Mesenchymal stem cell (in vitro differentiated cells and primary cell): Measurements from ENCODE around the gene NKX1-2.
A peak's percentile ranks its signal among the peaks of the same experiment; 100 is the strongest.

Source experiments
- DNase-seq: peaks from one replicate; pipeline ENCODE4 v3.0.0-alpha.2; 2013
- H2AFZ ChIP-seq: one replicate; pipeline ENCODE4 v1.6.1; 2013; ENCODE audit warnings: low read depth, mild to moderate bottlenecking, control low read depth, inconsistent platforms, low read length, moderate library complexity
- H2AK5ac ChIP-seq: 2 replicates; pipeline ENCODE4 v1.6.1; 2013; ENCODE audit warnings: low read length, moderate library complexity, mild to moderate bottlenecking, inconsistent platforms; ENCODE audit not compliant: severe bottlenecking
- H2BK120ac ChIP-seq: one replicate; pipeline ENCODE4 v1.6.1; 2013; ENCODE audit warnings: low read depth, mild to moderate bottlenecking, inconsistent platforms, low read length, moderate library complexity
- H2BK12ac ChIP-seq, 2 experiments: one replicate each; pipeline ENCODE4 v1.6.1; 2013; ENCODE audit warnings: inconsistent platforms in 2 of 2, low read length in 2 of 2, mild to moderate bottlenecking in 2 of 2, moderate library complexity in 2 of 2, control low read depth in 1 of 2
- H2BK15ac ChIP-seq: one replicate; pipeline ENCODE4 v1.6.1; 2013; ENCODE audit warnings: mild to moderate bottlenecking, low read depth, inconsistent platforms; ENCODE audit not compliant: poor library complexity, severe bottlenecking
- H2BK5ac ChIP-seq: 2 replicates; pipeline ENCODE4 v1.6.1; 2013; ENCODE audit warnings: low read depth, mild to moderate bottlenecking, low read length, control low read depth, inconsistent platforms; ENCODE audit not compliant: poor library complexity, severe bottlenecking
- H3K14ac ChIP-seq, 2 experiments: one replicate each; pipeline ENCODE4 v1.6.1; 2013; ENCODE audit warnings: inconsistent platforms in 2 of 2, low read length in 2 of 2, control low read depth in 1 of 2, mild to moderate bottlenecking in 1 of 2, moderate library complexity in 1 of 2
- H3K18ac ChIP-seq, 2 experiments: one replicate each; pipeline ENCODE4 v1.6.1; 2013; ENCODE audit warnings: inconsistent platforms in 2 of 2, low read length in 2 of 2, control low read depth in 1 of 2, low read depth in 1 of 2, mild to moderate bottlenecking in 1 of 2
- H3K23ac ChIP-seq, 2 experiments: one replicate each; pipeline ENCODE4 v1.6.1; 2013; ENCODE audit warnings: inconsistent platforms in 2 of 2, low read length in 2 of 2, mild to moderate bottlenecking in 2 of 2, moderate library complexity in 2 of 2, control low read depth in 1 of 2
- H3K27ac ChIP-seq: 2 replicates; pipeline ENCODE4 v1.5.1; 2013; ENCODE audit warnings: mild to moderate bottlenecking, moderate library complexity, low read length, control low read depth, inconsistent platforms; ENCODE audit not compliant: poor library complexity, severe bottlenecking
- H3K27me3 ChIP-seq, 2 experiments: 2 replicates each; pipeline versions ENCODE4 v1.6.1 to v1.7.0; 2013; ENCODE audit warnings: low read length in 2 of 2, mild to moderate bottlenecking in 2 of 2, moderate library complexity in 2 of 2, control low read depth in 1 of 2, inconsistent platforms in 1 of 2; ENCODE audit not compliant: control insufficient read depth in 1 of 2, insufficient read depth in 1 of 2
- H3K36me3 ChIP-seq, 2 experiments: 2 replicates each; pipeline versions ENCODE4 v1.6.1 to v1.7.0; 2013; ENCODE audit warnings: low read length in 2 of 2, control low read depth in 1 of 2, inconsistent platforms in 1 of 2, low read depth in 1 of 2, mild to moderate bottlenecking in 1 of 2; ENCODE audit not compliant: insufficient read depth in 2 of 2, control insufficient read depth in 1 of 2
- H3K4ac ChIP-seq, 2 experiments: one replicate each; pipeline ENCODE4 v1.6.1; 2013; ENCODE audit warnings: inconsistent platforms in 2 of 2, low read length in 2 of 2, mild to moderate bottlenecking in 2 of 2, moderate library complexity in 2 of 2, control low read depth in 1 of 2, low read depth in 1 of 2
- H3K4me1 ChIP-seq: 2 replicates; pipeline ENCODE4 v1.6.1; 2013; ENCODE audit warnings: low read depth, low read length, control low read depth; ENCODE audit not compliant: control insufficient read depth, insufficient read depth
- H3K4me2 ChIP-seq: 2 replicates; pipeline ENCODE4 v1.6.1; 2013; ENCODE audit warnings: low read length, mild to moderate bottlenecking, inconsistent platforms; ENCODE audit not compliant: poor library complexity, severe bottlenecking
- H3K4me3 ChIP-seq, 2 experiments: 2 replicates each; pipeline versions ENCODE4 v1.5.1 to v1.7.0; 2013; ENCODE audit warnings: low read length in 2 of 2, mild to moderate bottlenecking in 2 of 2, control low read depth in 1 of 2, low read depth in 1 of 2; ENCODE audit not compliant: insufficient read depth in 1 of 2
- H3K79me1 ChIP-seq: replicated peaks from 2 replicates; pipeline ENCODE4 v1.6.1; 2013; ENCODE audit warnings: mild to moderate bottlenecking, control low read depth, low read length, inconsistent platforms; ENCODE audit not compliant: poor library complexity, severe bottlenecking
- H3K9ac ChIP-seq: 2 replicates; pipeline ENCODE4 v1.7.0; 2013; ENCODE audit warnings: mild to moderate bottlenecking, low read length, moderate library complexity
- H3K9me3 ChIP-seq: 2 replicates; pipeline ENCODE4 v1.7.0; 2013; ENCODE audit warnings: mild to moderate bottlenecking, low read length; ENCODE audit not compliant: control insufficient read depth
- H4K8ac ChIP-seq: one replicate; pipeline ENCODE4 v1.6.1; 2013; ENCODE audit warnings: inconsistent platforms, mild to moderate bottlenecking, low read length, moderate library complexity
- H4K91ac ChIP-seq: one replicate; pipeline ENCODE4 v1.6.1; 2013; ENCODE audit warnings: mild to moderate bottlenecking, low read length, inconsistent platforms
- WGBS: methylation state at CpG from one replicate; pipeline ENCODE4 v1.1.7; 2013; ENCODE audit warnings: mixed read lengths; 5-methylcytosine and 5-hydroxymethylcytosine counted together

Gene NKX1-2

DNA sequence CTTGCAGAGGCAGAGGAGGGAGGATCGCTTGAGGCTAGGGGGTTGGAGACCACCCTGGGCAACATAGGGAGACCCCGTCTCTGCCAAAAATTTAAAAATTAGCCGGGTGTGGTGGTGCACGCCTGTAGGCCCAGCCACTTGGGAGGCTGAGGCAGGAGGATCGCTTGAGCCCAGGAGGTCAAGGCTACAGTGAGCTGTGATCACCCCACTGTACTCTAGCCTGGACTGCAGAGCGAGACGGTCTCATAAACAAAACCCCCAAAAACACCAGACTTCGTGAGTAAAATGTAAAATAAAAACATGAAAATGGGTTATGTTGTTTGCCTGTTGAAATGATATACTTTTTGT, 12.5 kb upstream of the NKX1-2 start:
- Histone ChIP-seq H3K27ac (no peak overlapping the region), H2AFZ (peak overlapping the region; percentile 99), H2BK120ac (no peak overlapping the region), H3K14ac (no peak overlapping the region), H3K18ac (peak overlapping the region in 1 of 2 experiments; percentile 78), H3K27me3 (peaks cover 0 to 8% of the 10 kb centered on the region in 2 experiments), H3K36me3 (no peaks in the 10 kb centered on the region), H2BK5ac (no peak overlapping the region), H3K9ac (peak overlapping the region; percentile 83), H4K8ac (peak overlapping the region; percentile 95), H3K4me2 (peak overlapping the region; percentile 94), H4K91ac (no peak overlapping the region), H3K4me1 (peaks cover 7% of the 10 kb centered on the region), H3K4me3 (peak overlapping the region; percentile 93 to 99), H3K79me1 (peaks cover 16% of the 10 kb centered on the region), H3K9me3 (no peaks in the 10 kb centered on the region), H3K4ac (peak overlapping the region in 1 of 2 experiments; percentile 73), H2AK5ac (no peak overlapping the region), H2BK12ac (no peak overlapping the region), H3K23ac (no peak overlapping the region), H2BK15ac (no peak overlapping the region)
- WGBS: 94% methylated on average over 6 of the region's 8 CpGs
- no peak for DNase-seq

DNA sequence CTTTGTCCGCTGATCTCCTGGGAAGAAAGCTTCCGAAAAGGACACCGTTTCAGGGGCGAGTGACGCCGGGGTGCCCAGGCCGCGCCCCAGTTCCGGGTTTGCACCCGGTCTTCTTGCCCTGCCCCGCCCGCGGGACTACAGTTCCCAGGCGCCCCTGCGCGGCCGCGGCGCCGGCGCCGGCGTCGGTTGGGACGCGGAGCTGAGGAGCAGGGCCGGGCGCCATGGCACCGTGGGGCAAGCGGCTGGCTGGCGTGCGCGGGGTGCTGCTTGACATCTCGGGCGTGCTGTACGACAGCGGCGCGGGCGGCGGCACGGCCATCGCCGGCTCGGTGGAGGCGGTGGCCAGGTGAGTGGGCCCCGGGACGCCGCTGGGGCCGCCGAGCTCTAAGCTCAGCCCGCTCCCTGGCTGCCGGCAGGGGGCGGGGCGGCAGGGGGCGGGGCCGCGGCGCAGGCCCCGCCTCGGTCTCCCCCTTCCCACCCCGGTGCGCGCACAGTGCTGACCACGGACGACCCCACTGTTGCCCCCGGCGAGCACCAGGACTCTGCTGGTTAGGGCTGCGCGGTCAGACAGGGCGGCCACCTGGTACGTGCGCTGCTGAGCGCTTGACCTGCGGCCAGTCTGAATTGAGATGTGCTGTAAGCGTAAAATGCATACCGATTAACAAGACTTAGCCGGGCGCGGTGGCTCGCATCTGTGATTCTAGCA, 12.0 kb upstream of the NKX1-2 start, which contains the start of gene LHPP:
LHPP (plus strand) TSS at position 182 of the 706 bp plus-strand sequence; CDS start at position 222, 40 bp downstream.
- peaks cover 12% of the 10 kb centered on the region for H3K79me1 ChIP-seq
- peak within 1 kb of the TSS; percentile 69 for H2BK5ac ChIP-seq
- peak within 1 kb of the TSS in 1 of 2 experiments; percentile 97 for H3K14ac ChIP-seq
- no peaks in the 10 kb centered on the region for H3K36me3 ChIP-seq
- peak within 1 kb of the TSS; percentile 100 for H2AFZ ChIP-seq
- H2BK12ac ChIP-seq: peak within 1 kb of the TSS in 1 of 2 experiments; percentile 80
- peak within 1 kb of the TSS in 1 of 2 experiments; percentile 96 for H3K4ac ChIP-seq
- H2AK5ac ChIP-seq: no peak within 1 kb of the TSS
- H3K27me3 ChIP-seq: peaks cover 0 to 10% of the 10 kb centered on the region in 2 experiments
- peak within 1 kb of the TSS; percentile 97 for H2BK15ac ChIP-seq
- H3K27ac ChIP-seq: no peak within 1 kb of the TSS
- H3K4me1 ChIP-seq: peaks cover 7% of the 10 kb centered on the region
- H3K4me3 ChIP-seq: peak within 1 kb of the TSS; percentile 93 to 99
- H3K4me2 ChIP-seq: peak within 1 kb of the TSS; percentile 94
- no peaks in the 10 kb centered on the region for H3K9me3 ChIP-seq
- H3K23ac ChIP-seq: no peak within 1 kb of the TSS
- 6% methylated on average over 73 of the region's 81 CpGs for WGBS
- H3K9ac ChIP-seq: peak within 1 kb of the TSS; percentile 83
- DNase-seq: peak; percentile 71
- H3K18ac ChIP-seq: peak within 1 kb of the TSS; percentile 95 to 100
- peak within 1 kb of the TSS; percentile 99 for H4K91ac ChIP-seq
- H4K8ac ChIP-seq: peak within 1 kb of the TSS; percentile 95
- peak within 1 kb of the TSS; percentile 96 for H2BK120ac ChIP-seq

GRCh38 chr10:124460144-124460543, 10.3 kb upstream of the NKX1-2 start:
- no peak overlapping the region for H3K14ac ChIP-seq
- no peak overlapping the region for H3K4ac ChIP-seq
- peaks cover 12% of the 10 kb centered on the region for H3K79me1 ChIP-seq
- H3K9me3 ChIP-seq: no peaks in the 10 kb centered on the region
- H2BK15ac ChIP-seq: no peak overlapping the region
- no peak overlapping the region for H3K23ac ChIP-seq
- H3K9ac ChIP-seq: no peak overlapping the region
- no peak overlapping the region for H2BK5ac ChIP-seq
- no peak overlapping the region for H4K8ac ChIP-seq
- WGBS: 79% methylated on average over 4 of the region's 5 CpGs
- no peak overlapping the region for H4K91ac ChIP-seq
- H2BK12ac ChIP-seq: no peak overlapping the region
- no peaks in the 10 kb centered on the region for H3K36me3 ChIP-seq
- H2AK5ac ChIP-seq: no peak overlapping the region
- no peak overlapping the region for H3K4me2 ChIP-seq
- H3K18ac ChIP-seq: no peak overlapping the region
- no peak overlapping the region for H3K27ac ChIP-seq
- no peak overlapping the region for H3K4me3 ChIP-seq
- H2AFZ ChIP-seq: no peak overlapping the region
- DNase-seq: no peak
- no peak overlapping the region for H2BK120ac ChIP-seq
- peaks cover 9 to 25% of the 10 kb centered on the region in 2 experiments for H3K27me3 ChIP-seq
- H3K4me1 ChIP-seq: peaks cover 5% of the 10 kb centered on the region

DNA sequence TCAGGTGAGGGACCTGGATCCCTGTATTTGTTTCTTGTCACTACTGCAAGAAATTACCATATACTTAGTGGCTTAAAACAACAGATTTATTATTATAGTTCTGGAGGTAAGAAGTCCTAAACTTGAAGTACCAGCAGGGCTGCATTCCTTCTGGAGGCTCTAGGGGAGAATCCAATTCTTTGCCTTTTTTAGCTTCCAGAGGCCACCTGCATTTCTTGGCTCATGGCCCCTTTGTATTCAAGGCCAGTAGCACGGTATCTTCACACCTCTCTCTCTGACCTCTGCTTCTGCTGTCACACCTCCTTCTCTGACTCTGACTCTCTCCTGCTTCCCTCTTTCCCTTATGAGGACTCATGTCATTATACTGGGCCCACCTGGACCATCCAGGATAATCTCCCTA, 9.6 kb upstream of the NKX1-2 start:
- Histone ChIP-seq H4K91ac (no peak overlapping the region), H3K36me3 (no peaks in the 10 kb centered on the region), H3K9ac (no peak overlapping the region), H3K4me3 (no peak overlapping the region), H3K9me3 (no peaks in the 10 kb centered on the region), H3K4ac (no peak overlapping the region), H2BK12ac (no peak overlapping the region), H2BK15ac (no peak overlapping the region), H3K18ac (no peak overlapping the region), H3K23ac (no peak overlapping the region), H2AK5ac (no peak overlapping the region), H3K4me2 (no peak overlapping the region), H3K27me3 (peaks cover 15 to 32% of the 10 kb centered on the region in 2 experiments), H2BK120ac (no peak overlapping the region), H3K27ac (no peak overlapping the region), H3K79me1 (peaks cover 7% of the 10 kb centered on the region), H3K4me1 (peaks cover 5% of the 10 kb centered on the region), H2AFZ (no peak overlapping the region), H2BK5ac (no peak overlapping the region), H4K8ac (no peak overlapping the region), H3K14ac (no peak overlapping the region)
- no peak for DNase-seq
- WGBS: 81% methylated on average over 1 of the region's 1 CpG
